Esophagus muscularis mucosa (tissue), 4 donors: ENCODE results near the gene NUF2. TPM values are rescaled to one million over a fixed set of nuclear protein-coding genes. Genes with fewer than 3 reads are reported as not detected.
"Not testable (repeated sequence)": the region's sequence is repeated elsewhere in the genome, so short reads cannot be mapped to it uniquely, and the experiment has no call there.

Source experiments
- DNase-seq: peaks from one replicate; pipeline ENCODE4 v3.0.0-alpha.2; 2017; ENCODE audit errors: extremely low spot score
- H3K27ac ChIP-seq, 4 donors: fragments of 200-600 bp; sonication (generic); replicated peaks in 1 of 4; 1 replicate in 3 of 4; 2 replicates in 1 of 4; pipeline ENCODE4 v1.5.1; 2016 to 2019; ENCODE audit warnings: mild to moderate bottlenecking in 1 of 4
- H3K27me3 ChIP-seq, 4 donors: fragments of 200-600 bp; sonication (generic); one replicate each; pipeline versions ENCODE4 v1.5.1 to v1.6.0; 2016 to 2019
- H3K36me3 ChIP-seq, 4 donors: fragments of 200-600 bp; sonication (generic); one replicate each; pipeline ENCODE4 v1.5.1; 2016 to 2019
- H3K4me1 ChIP-seq, 4 donors: fragments of 200-600 bp; sonication (generic); one replicate each; pipeline ENCODE4 v1.5.1; 2016 to 2019
- H3K4me3 ChIP-seq, 4 donors: fragments of 200-600 bp; sonication (generic); 1 replicate in 2 of 4; 2 replicates in 2 of 4; pipeline ENCODE4 v1.5.1; 2016 to 2019; ENCODE audit warnings: mild to moderate bottlenecking in 4 of 4, moderate library complexity in 1 of 4
- H3K9me3 ChIP-seq, 4 donors: fragments of 200-600 bp; sonication (generic); 1 replicate in 3 of 4; 2 replicates in 1 of 4; pipeline ENCODE4 v1.5.1; 2016 to 2019
- CTCF ChIP-seq, 3 experiments: fragments of 200-600 bp in 2 of 3; fragments of 450-650 bp in 1 of 3; sonication (generic) in 2 of 3; IDR thresholded peaks; one replicate each; pipeline ENCODE4 v1.5.1; 2017 to 2019; ENCODE audit warnings: antibody characterized with exemption in 3 of 3, mild to moderate bottlenecking in 2 of 3, moderate library complexity in 1 of 3
- EP300 ChIP-seq: sonication (generic); formaldehyde crosslinking; IDR thresholded peaks from one replicate; pipeline ENCODE4 v1.6.1; 2017; ENCODE audit warnings: antibody characterized with exemption
- POLR2A ChIP-seq: fragments of 450-650 bp; IDR thresholded peaks from one replicate; pipeline ENCODE4 v1.6.1; 2017; ENCODE audit warnings: antibody characterized with exemption, moderate library complexity, mild to moderate bottlenecking, low read depth
- POLR2AphosphoS5 ChIP-seq, 2 donors: sonication (generic); formaldehyde crosslinking; IDR thresholded peaks; one replicate each; pipeline ENCODE4 v1.6.1; 2017; ENCODE audit warnings: antibody characterized with exemption in 2 of 2
- WGBS: methylation state at CpG from one replicate; pipeline ENCODE4 v1.1.5; 2018; 5-methylcytosine and 5-hydroxymethylcytosine counted together
- intact Hi-C: fragments of 100-400 bp; cut with DNase I; formaldehyde crosslinking; loops from one replicate; pipeline ENCODE4 v1.15.1; 2023
- total RNA-seq, 4 donors: library from RNA; depleted of rRNA; stranded (reverse); fragments of >200 nt; gene quantifications; one replicate each; pipeline versions ENCODE4 v1.1.0 to v1.2.1, GENCODE V29; 2016

The NUF2 gene
- total RNA-seq, 4 donors from 2014 or later: 0.52 TPM; not detected in 3

- Histone ChIP-seq H3K27ac (no peak overlapping the region), H3K4me1 (peaks cover 0 to 5% (median 0%) of the 10 kb centered on the region in 4 donors), H3K9me3 (no peaks in the 10 kb centered on the region), H3K36me3 (no peaks in the 10 kb centered on the region), H3K4me3 (no peak overlapping the region), H3K27me3 (no peaks in the 10 kb centered on the region)
- intact Hi-C loops: no loop called here
- no peak for DNase-seq
- 72% methylated on average over 2 of the region's 2 CpGs for WGBS
- TF ChIP-seq EP300 (no peak), POLR2AphosphoS5 (IDR thresholded peaks at IDR 0.05) (no peak), POLR2A (no peak), CTCF (IDR thresholded peaks at IDR 0.05) (no peak)
Measured at GRCh38 chr1:163357378-163357777, 35.6 kb downstream of the NUF2 start.

- H3K27ac ChIP-seq, H3K4me3 ChIP-seq, DNase-seq, intact Hi-C loops, H3K4me1 ChIP-seq, H3K36me3 ChIP-seq, H3K27me3 ChIP-seq, H3K9me3 ChIP-seq: not testable (repeated sequence)
- WGBS: 95% methylated on average over 11 of the region's 11 CpGs
Measured at GRCh38 chr1:163358172-163358571, 36.4 kb downstream of the NUF2 start.

- Histone ChIP-seq H3K4me1 (peaks cover 0 to 5% (median 0%) of the 10 kb centered on the region in 4 donors), H3K4me3 (no peak overlapping the region), H3K36me3 (no peaks in the 10 kb centered on the region), H3K9me3 (no peaks in the 10 kb centered on the region), H3K27me3 (no peaks in the 10 kb centered on the region), H3K27ac (no peak overlapping the region)
- no peak for DNase-seq
- no peak for TF ChIP-seq POLR2A
- TF ChIP-seq CTCF (IDR thresholded peaks at IDR 0.05): peak; percentile 36 to 51 (median 44)
- TF ChIP-seq EP300: no peak
- no peak for TF ChIP-seq POLR2AphosphoS5 (IDR thresholded peaks at IDR 0.05)
- WGBS: 40% methylated on average over 5 of the region's 5 CpGs
- intact Hi-C loops: no loop called here
Measured at GRCh38 chr1:163361123-163361934, 39.6 kb downstream of the NUF2 start.

GRCh38 chr1:163365186-163365585, 43.4 kb downstream of the NUF2 start:
- DNase-seq: no peak
- no peaks in the 10 kb centered on the region for H3K27me3 ChIP-seq
- no peaks in the 10 kb centered on the region for H3K9me3 ChIP-seq
- no peak overlapping the region for H3K27ac ChIP-seq
- no peaks in the 10 kb centered on the region for H3K36me3 ChIP-seq
- no peak for TF ChIP-seq EP300
- TF ChIP-seq POLR2AphosphoS5 (IDR thresholded peaks at IDR 0.05): no peak
- TF ChIP-seq POLR2A: no peak
- no peak for TF ChIP-seq CTCF (IDR thresholded peaks at IDR 0.05)
- H3K4me3 ChIP-seq: no peak overlapping the region
- intact Hi-C loops: no loop called here
- 66% methylated on average over 3 of the region's 3 CpGs for WGBS
- H3K4me1 ChIP-seq: peaks cover 0 to 5% (median 0%) of the 10 kb centered on the region in 4 donors

- TF ChIP-seq CTCF (IDR thresholded peaks at IDR 0.05) (no peak), EP300 (no peak), POLR2A (no peak), POLR2AphosphoS5 (IDR thresholded peaks at IDR 0.05) (no peak)
- intact Hi-C loops: no loop called here
- Histone ChIP-seq H3K4me1 (peaks cover 0 to 2% (median 0%) of the 10 kb centered on the region in 4 donors), H3K27me3 (no peaks in the 10 kb centered on the region), H3K27ac (no peak overlapping the region), H3K36me3 (no peaks in the 10 kb centered on the region), H3K9me3 (no peaks in the 10 kb centered on the region), H3K4me3 (no peak overlapping the region)
- no peak for DNase-seq
- WGBS: 98% methylated on average over 4 of the region's 4 CpGs
Measured at GRCh38 chr1:163366555-163366954, 44.8 kb downstream of the NUF2 start.
